IMR-90 (cell line): ENCODE data around the gene PRKCH. TPM values are rescaled to one million over a fixed set of nuclear protein-coding genes. Genes with fewer than 3 reads are reported as not detected.

ENCODE experiments used
- ATAC-seq: fragments of 200-7000 bp; cut with Tn5 transposase; 2 replicates; pipeline ENCODE4 v1.9.1; 2020; ENCODE audit warnings: low read depth, mild to moderate bottlenecking, moderate library complexity
- BruUV-seq: library from RNA; stranded (reverse); fragments of 400-500 nt; replicated peaks from 2 replicates; lab custom pipeline; 2021; lab: Mats Ljungman, UMichigan
- CTCF ChIA-PET: fragments of 300-600 bp; formaldehyde crosslinking; extraction: SDS; loops from one replicate; lab custom pipeline; 2021; ENCODE audit warnings: antibody characterized with exemption; lab: Yijun Ruan, JAX
- POLR2A ChIA-PET: fragments of 300-600 bp; sonication (Branson Sonifier 250); formaldehyde crosslinking; loops from one replicate; lab custom pipeline; 2022; ENCODE audit warnings: antibody characterized with exemption; ENCODE audit not compliant: unreplicated experiment; lab: Charles Lee
- DNase-seq: peaks from one replicate; pipeline ENCODE4 v3.0.0; 2013
- H2AFZ ChIP-seq: replicated peaks from 2 replicates; pipeline ENCODE3; 2013; ENCODE audit warnings: low read length, mild to moderate bottlenecking; ENCODE audit not compliant: poor library complexity
- H2AK5ac ChIP-seq: 2 replicates; pipeline ENCODE4 v1.6.1; 2013; ENCODE audit warnings: low read depth, low read length, inconsistent platforms
- H2AK9ac ChIP-seq: replicated peaks from 2 replicates; pipeline ENCODE3; 2013; ENCODE audit warnings: mild to moderate bottlenecking, low read depth, low read length, moderate library complexity; ENCODE audit not compliant: poor library complexity
- H2BK120ac ChIP-seq: 2 replicates; pipeline ENCODE4 v1.6.1; 2013; ENCODE audit warnings: low read depth, low read length, inconsistent platforms
- H2BK15ac ChIP-seq: 3 replicates; pipeline ENCODE4 v1.6.1; 2013; ENCODE audit warnings: low read depth, low read length, inconsistent platforms
- H2BK20ac ChIP-seq: 2 replicates; pipeline ENCODE4 v1.6.1; 2013; ENCODE audit warnings: low read depth, mild to moderate bottlenecking, inconsistent platforms, low read length, moderate library complexity
- H2BK5ac ChIP-seq: 2 replicates; pipeline ENCODE4 v1.6.1; 2013; ENCODE audit warnings: mild to moderate bottlenecking, low read depth, low read length, inconsistent platforms; ENCODE audit not compliant: poor library complexity, severe bottlenecking
- H3K14ac ChIP-seq: replicated peaks from 2 replicates; pipeline ENCODE4 v1.6.1; 2013; ENCODE audit warnings: low read depth, low read length, inconsistent platforms
- H3K18ac ChIP-seq: 2 replicates; pipeline ENCODE4 v1.6.1; 2013; ENCODE audit warnings: low read depth, low read length, control low read depth
- H3K23ac ChIP-seq: 2 replicates; pipeline ENCODE4 v1.6.1; 2013; ENCODE audit warnings: low read depth, low read length, inconsistent platforms
- H3K27ac ChIP-seq: 2 replicates; pipeline ENCODE4 v1.5.1; 2013; ENCODE audit warnings: mild to moderate bottlenecking, control low read depth, low read length; ENCODE audit not compliant: insufficient read depth
- H3K27me3 ChIP-seq: 2 replicates; pipeline ENCODE4 v1.6.1; 2013; ENCODE audit warnings: low read length; ENCODE audit not compliant: control insufficient read depth, insufficient read depth
- H3K36me3 ChIP-seq: 2 replicates; pipeline ENCODE4 v1.6.1; 2013; ENCODE audit warnings: low read length, mixed read lengths; ENCODE audit not compliant: control insufficient read depth, insufficient read depth
- H3K4ac ChIP-seq: 2 replicates; pipeline ENCODE4 v1.6.1; 2013; ENCODE audit warnings: low read depth, low read length, inconsistent platforms
- H3K4me1 ChIP-seq: 2 replicates; pipeline ENCODE4 v1.6.1; 2013; ENCODE audit warnings: low read length, mixed read lengths; ENCODE audit not compliant: control insufficient read depth, insufficient read depth
- H3K4me2 ChIP-seq: 2 replicates; pipeline ENCODE4 v1.6.1; 2013; ENCODE audit warnings: low read depth, mild to moderate bottlenecking, control low read depth, low read length, moderate library complexity
- H3K4me3 ChIP-seq: 2 replicates; pipeline ENCODE4 v1.5.1; 2013; ENCODE audit warnings: low read depth, mild to moderate bottlenecking, control low read depth, low read length, moderate library complexity; ENCODE audit not compliant: insufficient read depth
- H3K56ac ChIP-seq: 2 replicates; pipeline ENCODE4 v1.6.1; 2013; ENCODE audit warnings: low read length, inconsistent platforms; ENCODE audit not compliant: insufficient read depth; ENCODE audit errors: extremely low read depth
- H3K79me1 ChIP-seq, 2 experiments: 2 replicates each; pipeline ENCODE4 v1.6.1; 2013; ENCODE audit warnings: low read length in 2 of 2, inconsistent platforms in 1 of 2, low read depth in 1 of 2
- H3K9ac ChIP-seq: 2 replicates; pipeline ENCODE4 v1.6.1; 2013; ENCODE audit warnings: low read depth, low read length, control low read depth
- H3K9me1 ChIP-seq: 2 replicates; pipeline ENCODE4 v1.6.1; 2013; ENCODE audit warnings: low read length, inconsistent platforms; ENCODE audit not compliant: insufficient read depth
- H3K9me3 ChIP-seq: 2 replicates; pipeline ENCODE4 v1.6.1; 2013; ENCODE audit warnings: low read length; ENCODE audit not compliant: control insufficient read depth, insufficient read depth
- H4K20me1 ChIP-seq: 2 replicates; pipeline ENCODE4 v1.6.1; 2013; ENCODE audit warnings: low read length, inconsistent platforms; ENCODE audit not compliant: insufficient read depth
- H4K5ac ChIP-seq: 2 replicates; pipeline ENCODE4 v1.6.1; 2013; ENCODE audit warnings: mild to moderate bottlenecking, low read depth, low read length, control low read depth
- H4K8ac ChIP-seq, 2 experiments: 2 replicates each; pipeline ENCODE4 v1.6.1; 2013; ENCODE audit warnings: low read depth in 2 of 2, low read length in 2 of 2, control low read depth in 1 of 2, inconsistent platforms in 1 of 2
- H4K91ac ChIP-seq: 2 replicates; pipeline ENCODE4 v1.6.1; 2013; ENCODE audit warnings: low read depth, low read length, inconsistent platforms; ENCODE audit not compliant: insufficient read depth
- BHLHE40 ChIP-seq: fragments of 150-350 bp; IDR thresholded peaks from 2 replicates; pipeline ENCODE4 v1.6.1; 2016; ENCODE audit warnings: mild to moderate bottlenecking, low read depth, low read length
- CEBPB ChIP-seq: IDR thresholded peaks from 2 replicates; pipeline ENCODE4 v1.6.1; 2012; ENCODE audit warnings: low read depth, low read length, improper control_type of control experiment
- CHD1 ChIP-seq: IDR thresholded peaks from 2 replicates; pipeline ENCODE4 v1.6.1; 2012; ENCODE audit warnings: low read depth, low read length, improper control_type of control experiment
- FOS ChIP-seq: fragments of 150-350 bp; IDR thresholded peaks from 2 replicates; pipeline ENCODE4 v1.6.1; 2016; ENCODE audit warnings: low read depth, low read length
- MAFK ChIP-seq: IDR thresholded peaks from 2 replicates; pipeline ENCODE4 v1.6.1; 2012; ENCODE audit warnings: low read depth, low read length, improper control_type of control experiment
- MAZ ChIP-seq: IDR thresholded peaks from 2 replicates; pipeline ENCODE4 v1.6.1; 2012; ENCODE audit warnings: low read depth, mild to moderate bottlenecking, low read length, improper control_type of control experiment, moderate library complexity, borderline replicate concordance
- MXI1 ChIP-seq: IDR thresholded peaks from 2 replicates; pipeline ENCODE4 v1.6.1; 2012; ENCODE audit warnings: low read depth, mild to moderate bottlenecking, low read length, moderate library complexity, borderline replicate concordance
- NFE2L2 ChIP-seq: fragments of 150-350 bp; IDR thresholded peaks from 2 replicates; pipeline ENCODE4 v1.6.1; 2016; ENCODE audit warnings: low read depth, mild to moderate bottlenecking, low read length
- POLR2A ChIP-seq: IDR thresholded peaks from 2 replicates; pipeline ENCODE4 v1.6.1; 2012; ENCODE audit warnings: mild to moderate bottlenecking, low read depth, low read length
- RAD21 ChIP-seq: IDR thresholded peaks from 2 replicates; pipeline ENCODE4 v1.6.1; 2012; ENCODE audit warnings: low read length, improper control_type of control experiment
- RCOR1 ChIP-seq: IDR thresholded peaks from 2 replicates; pipeline ENCODE4 v1.6.1; 2012; ENCODE audit warnings: mild to moderate bottlenecking, low read length, improper control_type of control experiment; ENCODE audit not compliant: insufficient replicate concordance
- RFX5 ChIP-seq: IDR thresholded peaks from 2 replicates; pipeline ENCODE4 v1.8.0; 2012; ENCODE audit warnings: low read depth, mild to moderate bottlenecking, low read length, moderate library complexity
- SMC3 ChIP-seq: fragments of 150-350 bp; IDR thresholded peaks from 2 replicates; pipeline ENCODE4 v1.6.1; 2016; ENCODE audit warnings: low read depth, mild to moderate bottlenecking, antibody characterized with exemption, low read length, moderate library complexity
- WGBS, 2 experiments: methylation state at CpG; one replicate each; pipeline versions ENCODE4 v1.1.5 to v1.1.7; 2013; ENCODE audit warnings: missing lambda C conversion rate in 2 of 2; ENCODE audit not compliant: insufficient read length in 1 of 2; ENCODE audit errors: extremely low coverage in 2 of 2; 5-methylcytosine and 5-hydroxymethylcytosine counted together
- dilution Hi-C: fragments of 300-500 bp; cut with HindIII; formaldehyde crosslinking; loops from one replicate; pipeline ENCODE4 v1.14.3; 2018; ENCODE audit warnings: low sequenced_read_pairs; ENCODE audit not compliant: unreplicated experiment
- in situ Hi-C: fragments of 300-500 bp; cut with MboI; formaldehyde crosslinking; loops from 3 replicates; pipeline ENCODE4 v1.14.3; 2019; ENCODE audit warnings: low sequenced_read_pairs, inconsistent platforms, mixed read lengths
- intact Hi-C: fragments of 100-400 bp; cut with micrococcal nuclease; formaldehyde crosslinking; loops from 2 replicates; pipeline ENCODE4 v1.10.0; 2022
- polyA plus RNA-seq, 3 experiments: library from polyadenylated mRNA; depleted of rRNA; stranded (reverse); fragments of >200 nt; gene quantifications; 2 replicates each; pipeline ENCODE4 v1.2.3, GENCODE V29; 2012; ENCODE audit warnings: low replicate concordance in 1 of 3
- total RNA-seq: library from RNA; depleted of rRNA; stranded (reverse); fragments of >200 nt; gene quantifications from 2 replicates; pipeline ENCODE4 v1.2.3, GENCODE V29; 2012
- TF ChIP-seq, protein P1 (sequence below): conservative IDR thresholded peaks from 2 replicates; pipeline ENCODE4 v1.5.1; 2012; ENCODE audit warnings: mild to moderate bottlenecking, low read depth, low read length, improper control_type of control experiment
- TF ChIP-seq, protein P2 (sequence below): fragments of 150-350 bp; IDR thresholded peaks from 2 replicates; pipeline ENCODE4 v1.6.1; 2016; ENCODE audit warnings: low read depth, mild to moderate bottlenecking, low read length, moderate library complexity, borderline replicate concordance
- TF ChIP-seq, protein P3 (sequence below): fragments of 150-350 bp; IDR thresholded peaks from 2 replicates; pipeline ENCODE4 v1.6.1; 2017; ENCODE audit warnings: mild to moderate bottlenecking, antibody characterized with exemption, low read length, low read depth

The PRKCH gene
- total and polyA plus RNA-seq, 2 of the 4 experiments (the other 2 are of a cell fraction): 1.6 to 2.3 TPM

DNA sequence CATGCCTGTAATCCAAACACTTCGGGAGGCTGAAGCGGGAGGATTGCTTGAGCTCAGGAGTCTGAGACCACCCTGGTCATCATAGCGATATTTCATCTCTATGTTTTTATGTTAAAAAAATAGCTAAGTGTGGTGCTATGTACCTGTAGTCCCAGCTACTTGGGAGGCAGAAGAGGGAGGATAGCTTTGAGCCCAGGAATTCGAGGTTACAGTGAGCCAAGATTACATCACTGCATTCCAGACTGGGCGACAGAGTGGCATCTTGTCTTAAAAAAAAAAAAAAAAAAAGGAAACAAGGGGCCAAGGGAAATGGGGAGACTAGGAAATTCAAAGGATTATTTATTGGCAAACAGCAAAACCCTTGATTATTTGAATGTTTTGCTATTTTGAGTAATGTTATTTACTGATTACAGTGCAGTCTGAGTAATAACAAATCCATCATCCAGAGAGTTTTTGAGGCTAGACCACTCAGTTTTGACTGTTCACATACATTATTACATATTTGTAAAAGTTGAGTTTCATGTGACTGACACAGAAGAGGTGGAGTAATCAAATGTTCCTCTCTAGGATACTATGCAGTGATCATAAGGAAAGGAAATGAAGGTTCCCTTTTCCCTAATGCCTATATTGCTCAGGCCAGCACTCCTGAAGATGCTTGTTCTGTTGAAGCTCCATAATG, 40.8 kb downstream of the PRKCH start:
- TF ChIP-seq MAFK (no peak), FOS (no peak), NFE2L2 (no peak), MAZ (no peak), RFX5 (no peak), BHLHE40 (no peak), POLR2A (no peak), RAD21 (no peak), MXI1 (no peak), SMC3 (no peak), CHD1 (no peak), RCOR1 (no peak), CEBPB (no peak)
- TF ChIP-seq, protein P1, sequence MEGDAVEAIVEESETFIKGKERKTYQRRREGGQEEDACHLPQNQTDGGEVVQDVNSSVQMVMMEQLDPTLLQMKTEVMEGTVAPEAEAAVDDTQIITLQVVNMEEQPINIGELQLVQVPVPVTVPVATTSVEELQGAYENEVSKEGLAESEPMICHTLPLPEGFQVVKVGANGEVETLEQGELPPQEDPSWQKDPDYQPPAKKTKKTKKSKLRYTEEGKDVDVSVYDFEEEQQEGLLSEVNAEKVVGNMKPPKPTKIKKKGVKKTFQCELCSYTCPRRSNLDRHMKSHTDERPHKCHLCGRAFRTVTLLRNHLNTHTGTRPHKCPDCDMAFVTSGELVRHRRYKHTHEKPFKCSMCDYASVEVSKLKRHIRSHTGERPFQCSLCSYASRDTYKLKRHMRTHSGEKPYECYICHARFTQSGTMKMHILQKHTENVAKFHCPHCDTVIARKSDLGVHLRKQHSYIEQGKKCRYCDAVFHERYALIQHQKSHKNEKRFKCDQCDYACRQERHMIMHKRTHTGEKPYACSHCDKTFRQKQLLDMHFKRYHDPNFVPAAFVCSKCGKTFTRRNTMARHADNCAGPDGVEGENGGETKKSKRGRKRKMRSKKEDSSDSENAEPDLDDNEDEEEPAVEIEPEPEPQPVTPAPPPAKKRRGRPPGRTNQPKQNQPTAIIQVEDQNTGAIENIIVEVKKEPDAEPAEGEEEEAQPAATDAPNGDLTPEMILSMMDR: no peak
- TF ChIP-seq, protein P2, sequence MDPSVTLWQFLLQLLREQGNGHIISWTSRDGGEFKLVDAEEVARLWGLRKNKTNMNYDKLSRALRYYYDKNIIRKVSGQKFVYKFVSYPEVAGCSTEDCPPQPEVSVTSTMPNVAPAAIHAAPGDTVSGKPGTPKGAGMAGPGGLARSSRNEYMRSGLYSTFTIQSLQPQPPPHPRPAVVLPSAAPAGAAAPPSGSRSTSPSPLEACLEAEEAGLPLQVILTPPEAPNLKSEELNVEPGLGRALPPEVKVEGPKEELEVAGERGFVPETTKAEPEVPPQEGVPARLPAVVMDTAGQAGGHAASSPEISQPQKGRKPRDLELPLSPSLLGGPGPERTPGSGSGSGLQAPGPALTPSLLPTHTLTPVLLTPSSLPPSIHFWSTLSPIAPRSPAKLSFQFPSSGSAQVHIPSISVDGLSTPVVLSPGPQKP: no peak
- TF ChIP-seq, protein P3, sequence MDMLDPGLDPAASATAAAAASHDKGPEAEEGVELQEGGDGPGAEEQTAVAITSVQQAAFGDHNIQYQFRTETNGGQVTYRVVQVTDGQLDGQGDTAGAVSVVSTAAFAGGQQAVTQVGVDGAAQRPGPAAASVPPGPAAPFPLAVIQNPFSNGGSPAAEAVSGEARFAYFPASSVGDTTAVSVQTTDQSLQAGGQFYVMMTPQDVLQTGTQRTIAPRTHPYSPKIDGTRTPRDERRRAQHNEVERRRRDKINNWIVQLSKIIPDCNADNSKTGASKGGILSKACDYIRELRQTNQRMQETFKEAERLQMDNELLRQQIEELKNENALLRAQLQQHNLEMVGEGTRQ: no peak
- Histone ChIP-seq H3K14ac (no peak overlapping the region), H3K4me3 (no peak overlapping the region), H3K23ac (no peak overlapping the region), H3K9me1 (no peaks in the 10 kb centered on the region), H3K4me2 (no peak overlapping the region), H4K5ac (no peak overlapping the region), H3K4me1 (no peaks in the 10 kb centered on the region), H3K27me3 (peaks cover 13% of the 10 kb centered on the region), H2AFZ (no peak overlapping the region), H3K36me3 (no peaks in the 10 kb centered on the region), H3K9ac (no peak overlapping the region), H3K56ac (no peak overlapping the region), H3K18ac (no peak overlapping the region), H2BK5ac (no peak overlapping the region), H3K79me1 (no peaks in the 10 kb centered on the region), H2BK15ac (no peak overlapping the region), H2BK20ac (no peak overlapping the region), H4K8ac (no peak overlapping the region), H2BK120ac (no peak overlapping the region), H3K9me3 (no peaks in the 10 kb centered on the region), H2AK9ac (no peak overlapping the region), H4K20me1 (no peaks in the 10 kb centered on the region), H3K4ac (no peak overlapping the region), H3K27ac (no peak overlapping the region), H2AK5ac (no peak overlapping the region), H4K91ac (no peak overlapping the region)
- ChIA-PET CTCF (interaction anchor here (0.6 to 0.7 kb wide), 2 partner anchors 214 to 1153 kb away, joined by 3 to 5 read pairs; no protein-coding TSS in a partner anchor), POLR2A (no interaction called here)
- ATAC-seq (no peak), DNase-seq (no peak)
- no CpG with 5 or more reads among the region's 5 CpGs for WGBS, 2 experiments
- intact Hi-C loops (no loop called here), in situ Hi-C loops (no loop called here), dilution Hi-C loops (no loop called here)
- BruUV-seq: no TSS peak
